Fibroblast of villous mesenchyme (primary cell): Measurements from ENCODE around the gene GFRA1. TPM values are rescaled to one million over a fixed set of nuclear protein-coding genes. Genes with fewer than 3 reads are reported as not detected.
"Not testable (repeated sequence)": the region's sequence is repeated elsewhere in the genome, so short reads cannot be mapped to it uniquely, and the experiment has no call there.

Experiments
- DNase-seq: peaks from one replicate; pipeline ENCODE4 v3.0.0-alpha.2; 2010; ENCODE audit warnings: low read depth
- H3K4me3 ChIP-seq: 2 replicates; pipeline ENCODE4 v1.5.1; 2011; ENCODE audit warnings: low read depth, mild to moderate bottlenecking, low read length
- total RNA-seq: library from RNA; depleted of rRNA; stranded (reverse); fragments of >200 nt; gene quantifications from 2 replicates; pipeline ENCODE4 v1.2.3, GENCODE V29; 2012
- TF ChIP-seq, protein P1 (sequence below): IDR thresholded peaks from 2 replicates; pipeline ENCODE4 v1.5.1; 2012; ENCODE audit warnings: low read depth, mild to moderate bottlenecking, low read length; ENCODE audit not compliant: insufficient read depth

GFRA1 gene
- total RNA-seq, 1 donor: 59.6 TPM

DNA sequence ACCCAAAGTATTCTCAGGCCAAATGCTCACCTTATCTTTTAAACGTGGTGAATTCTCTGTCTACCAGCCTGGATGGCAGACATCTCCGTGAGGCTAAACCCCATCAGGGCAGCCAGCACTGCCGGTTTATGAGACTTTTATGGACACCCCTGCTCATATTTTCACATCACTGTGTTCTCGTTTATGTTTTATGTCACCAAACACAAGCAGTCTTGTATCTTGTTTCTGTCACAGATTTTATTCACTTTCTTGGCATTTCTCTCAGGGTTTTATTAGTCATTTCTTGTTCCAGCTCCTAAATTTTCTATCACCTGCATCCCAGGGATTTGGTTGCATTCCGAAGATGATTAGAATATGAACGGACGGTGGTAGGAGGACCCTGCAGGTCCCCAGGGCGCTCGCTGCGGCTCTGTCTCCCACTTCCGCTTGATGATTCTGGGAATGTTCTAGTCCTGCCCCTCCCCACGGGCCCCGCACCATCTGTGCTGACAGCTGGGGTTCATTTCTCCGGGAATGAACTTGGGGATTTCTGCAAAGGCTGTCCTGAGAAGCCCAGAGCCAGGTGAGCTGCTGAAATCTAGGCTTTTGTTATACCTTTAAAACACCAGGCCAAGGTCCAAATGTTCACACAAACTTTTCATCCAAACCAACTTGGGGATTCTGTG is 217.6 kb downstream of the GFRA1 start:
- TF ChIP-seq, protein P1, sequence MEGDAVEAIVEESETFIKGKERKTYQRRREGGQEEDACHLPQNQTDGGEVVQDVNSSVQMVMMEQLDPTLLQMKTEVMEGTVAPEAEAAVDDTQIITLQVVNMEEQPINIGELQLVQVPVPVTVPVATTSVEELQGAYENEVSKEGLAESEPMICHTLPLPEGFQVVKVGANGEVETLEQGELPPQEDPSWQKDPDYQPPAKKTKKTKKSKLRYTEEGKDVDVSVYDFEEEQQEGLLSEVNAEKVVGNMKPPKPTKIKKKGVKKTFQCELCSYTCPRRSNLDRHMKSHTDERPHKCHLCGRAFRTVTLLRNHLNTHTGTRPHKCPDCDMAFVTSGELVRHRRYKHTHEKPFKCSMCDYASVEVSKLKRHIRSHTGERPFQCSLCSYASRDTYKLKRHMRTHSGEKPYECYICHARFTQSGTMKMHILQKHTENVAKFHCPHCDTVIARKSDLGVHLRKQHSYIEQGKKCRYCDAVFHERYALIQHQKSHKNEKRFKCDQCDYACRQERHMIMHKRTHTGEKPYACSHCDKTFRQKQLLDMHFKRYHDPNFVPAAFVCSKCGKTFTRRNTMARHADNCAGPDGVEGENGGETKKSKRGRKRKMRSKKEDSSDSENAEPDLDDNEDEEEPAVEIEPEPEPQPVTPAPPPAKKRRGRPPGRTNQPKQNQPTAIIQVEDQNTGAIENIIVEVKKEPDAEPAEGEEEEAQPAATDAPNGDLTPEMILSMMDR: no peak
- H3K4me3 ChIP-seq: no peak overlapping the region
- DNase-seq: no peak

DNA sequence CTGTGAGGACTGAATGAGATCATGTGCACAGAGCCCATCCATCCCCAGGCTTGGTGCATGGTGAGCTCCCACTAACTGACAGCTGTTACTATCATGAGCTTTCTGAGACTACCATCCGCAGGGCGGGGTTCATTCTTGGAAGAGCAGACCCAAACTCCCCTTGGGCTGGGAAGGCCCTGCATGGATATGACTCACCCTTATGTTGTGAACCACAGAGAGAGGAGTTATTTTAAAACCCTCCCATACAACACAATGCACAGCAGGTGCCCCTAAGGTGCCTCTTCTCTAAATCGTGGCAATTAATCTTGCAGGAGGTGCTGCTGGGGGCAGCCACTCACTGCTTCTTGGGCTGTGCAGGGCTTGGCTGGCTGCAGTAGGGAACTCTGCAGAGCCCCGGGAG is 219.1 kb downstream of the GFRA1 start:
- TF ChIP-seq, protein P1: no peak
- DNase-seq: no peak

DNA sequence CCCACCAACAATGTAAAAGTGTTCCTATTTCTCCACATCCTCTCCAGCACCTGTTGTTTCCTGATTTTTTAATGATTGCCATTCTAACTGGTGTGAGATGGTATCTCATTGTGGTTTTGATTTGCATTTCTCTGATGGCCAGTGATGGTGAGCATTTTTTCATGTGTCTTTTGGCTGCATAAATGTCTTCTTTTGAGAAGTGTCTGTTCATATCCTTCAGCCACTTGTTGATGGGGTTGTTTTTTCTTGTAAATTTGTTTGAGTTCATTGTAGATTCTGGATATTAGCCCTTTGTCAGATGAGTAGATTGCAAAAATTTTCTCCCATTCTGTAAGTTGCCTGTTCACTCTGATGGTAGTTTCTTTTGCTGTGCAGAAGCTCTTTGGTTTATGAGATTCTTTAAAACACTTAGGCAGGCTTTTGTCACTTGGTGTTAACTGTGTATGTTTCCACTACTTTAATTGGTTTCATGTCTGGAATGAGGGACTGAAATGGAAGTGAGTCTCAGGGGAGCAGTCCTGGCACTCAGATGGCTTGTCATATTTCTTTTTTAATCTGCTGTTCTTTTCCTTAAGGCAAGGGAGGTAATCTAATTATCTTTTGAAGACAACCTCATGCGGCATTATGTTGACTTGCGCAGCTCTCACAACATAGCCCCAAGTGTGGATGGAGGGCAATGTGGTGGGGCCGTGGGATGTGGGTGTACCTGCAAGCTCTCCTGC is 219.8 kb downstream of the GFRA1 start:
- DNase-seq, H3K4me3 ChIP-seq: not testable (repeated sequence)

More for the DNA sequence above, 219.1 kb downstream of the GFRA1 start:
- no peak overlapping the region for H3K4me3 ChIP-seq

DNA sequence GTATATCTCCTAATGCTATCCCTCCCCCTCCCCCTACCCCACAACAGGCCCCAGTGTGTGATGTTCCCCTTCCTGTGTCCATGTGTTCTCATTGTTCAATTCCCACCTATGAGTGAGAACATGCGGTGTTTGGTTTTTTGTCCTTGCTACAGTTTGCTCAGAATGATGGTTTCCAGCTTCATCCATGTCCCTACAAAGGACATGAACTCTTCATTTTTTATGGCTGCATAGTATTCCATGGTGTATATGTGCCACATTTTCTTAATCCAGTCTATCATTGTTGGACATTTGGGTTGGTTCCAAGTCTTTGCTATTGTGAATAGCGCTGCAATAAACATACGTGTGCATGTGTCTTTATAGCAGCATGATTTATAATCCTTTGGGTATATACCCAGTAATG is 220.5 kb downstream of the GFRA1 start:
- not testable (repeated sequence) for DNase-seq

DNA sequence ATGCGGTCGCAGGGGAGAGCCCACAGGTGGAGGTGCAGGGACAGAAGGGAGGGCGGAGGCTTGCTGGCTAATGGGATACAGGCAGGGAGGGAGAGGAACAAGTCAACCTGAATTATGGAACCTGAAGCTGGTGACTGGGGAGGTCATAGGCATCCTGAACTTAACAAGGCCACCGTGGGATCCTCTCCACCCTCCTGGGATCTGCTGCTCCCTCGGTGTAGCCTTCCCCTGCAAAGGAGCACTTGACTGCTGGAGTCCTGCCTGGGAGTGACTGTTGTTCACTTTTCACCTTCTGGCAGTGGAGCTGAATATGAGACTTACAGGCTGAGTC is 223.1 kb downstream of the GFRA1 start:
- H3K4me3 ChIP-seq: no peak overlapping the region
- TF ChIP-seq, protein P1: no peak
- DNase-seq: no peak

More for the DNA sequence above, 220.5 kb downstream of the GFRA1 start:
- not testable (repeated sequence) for H3K4me3 ChIP-seq

DNA sequence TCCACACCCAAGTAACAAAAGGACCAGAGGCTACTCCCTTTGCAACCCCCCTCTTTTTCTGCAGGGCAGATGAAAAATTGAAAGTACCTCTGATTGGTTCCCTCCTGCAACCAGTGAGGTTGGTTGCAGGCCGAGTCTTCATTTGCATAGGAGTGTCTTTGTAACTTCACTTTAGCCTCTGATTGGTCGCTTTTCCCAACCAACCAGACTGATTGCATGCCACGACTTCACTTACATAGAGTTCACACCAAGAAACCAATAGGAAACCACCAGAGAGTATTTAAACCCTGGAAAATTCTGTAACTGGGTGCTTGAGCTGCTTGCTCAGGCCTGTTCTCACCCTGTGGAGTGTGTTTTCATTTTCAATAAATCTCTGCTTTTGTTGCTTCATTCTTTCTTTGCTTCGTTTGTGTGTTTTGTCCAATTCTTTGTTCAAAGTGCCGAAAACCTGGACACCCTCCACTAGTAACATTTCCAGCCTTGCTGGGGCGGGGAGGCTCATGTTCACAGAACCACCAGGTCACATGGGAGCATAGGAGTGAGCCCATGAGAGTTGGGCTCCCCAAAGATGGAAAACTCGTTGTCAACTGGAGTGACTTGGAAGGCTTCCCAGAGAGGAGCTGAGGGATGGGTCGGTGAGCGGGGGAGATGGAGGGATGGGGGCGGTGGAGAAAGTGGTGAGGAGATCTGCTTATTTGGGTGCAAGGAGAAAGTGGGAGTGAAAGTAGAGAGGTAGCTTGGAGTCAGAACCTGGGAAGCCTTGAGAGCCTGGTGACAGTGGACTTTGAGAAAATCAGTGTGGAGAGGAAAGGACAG is 223.6 kb downstream of the GFRA1 start:
- TF ChIP-seq, protein P1: no peak
- no peak for DNase-seq
- H3K4me3 ChIP-seq: no peak overlapping the region

GRCh38 chr10:116045366-116046356 is 227.3 kb downstream of the GFRA1 start:
- TF ChIP-seq, protein P1: no peak
- no peak overlapping the region for H3K4me3 ChIP-seq
- no peak for DNase-seq
